ENCODE results near the gene SLC4A5. TPM values are rescaled to one million over a fixed set of nuclear protein-coding genes. Genes with fewer than 3 reads are reported as not detected.
A peak's percentile ranks its signal among the peaks of the same experiment; 100 is the strongest.

The SLC4A5 gene
- polyA plus RNA-seq, 1 of the 3 experiments (the other 2 are of a cell fraction): 0.25 TPM

GRCh38 chr2:74178211-74179062 lies 164.8 kb downstream of the SLC4A5 start, which contains the start of gene MOB1A (continued):
- no peak for TF ChIP-seq RXRA (IDR thresholded peaks at IDR 0.05; ENCODE audit: borderline replicate concordance, low read depth)
- no peak for TF ChIP-seq PBX3 (IDR thresholded peaks at IDR 0.05)
- TF ChIP-seq NRF1 (IDR thresholded peaks at IDR 0.05; ENCODE audit: low read depth, low read length): peak; percentile 64
- no peak for TF ChIP-seq FOSL2 (IDR thresholded peaks at IDR 0.05; ENCODE audit: borderline replicate concordance, low read depth)
- no peak for TF ChIP-seq RCOR1 (IDR thresholded peaks at IDR 0.05; ENCODE audit: low read length)
- TF ChIP-seq, protein P1, sequence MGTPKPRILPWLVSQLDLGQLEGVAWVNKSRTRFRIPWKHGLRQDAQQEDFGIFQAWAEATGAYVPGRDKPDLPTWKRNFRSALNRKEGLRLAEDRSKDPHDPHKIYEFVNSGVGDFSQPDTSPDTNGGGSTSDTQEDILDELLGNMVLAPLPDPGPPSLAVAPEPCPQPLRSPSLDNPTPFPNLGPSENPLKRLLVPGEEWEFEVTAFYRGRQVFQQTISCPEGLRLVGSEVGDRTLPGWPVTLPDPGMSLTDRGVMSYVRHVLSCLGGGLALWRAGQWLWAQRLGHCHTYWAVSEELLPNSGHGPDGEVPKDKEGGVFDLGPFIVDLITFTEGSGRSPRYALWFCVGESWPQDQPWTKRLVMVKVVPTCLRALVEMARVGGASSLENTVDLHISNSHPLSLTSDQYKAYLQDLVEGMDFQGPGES (IDR thresholded peaks at IDR 0.05; ENCODE audit: low read depth, low read length): no peak
- no peak; the same call in 1 of the 2 replicates for TF ChIP-seq YY1 (IDR thresholded peaks at IDR 0.05; ENCODE audit: low read depth)
- TF ChIP-seq, protein P2, sequence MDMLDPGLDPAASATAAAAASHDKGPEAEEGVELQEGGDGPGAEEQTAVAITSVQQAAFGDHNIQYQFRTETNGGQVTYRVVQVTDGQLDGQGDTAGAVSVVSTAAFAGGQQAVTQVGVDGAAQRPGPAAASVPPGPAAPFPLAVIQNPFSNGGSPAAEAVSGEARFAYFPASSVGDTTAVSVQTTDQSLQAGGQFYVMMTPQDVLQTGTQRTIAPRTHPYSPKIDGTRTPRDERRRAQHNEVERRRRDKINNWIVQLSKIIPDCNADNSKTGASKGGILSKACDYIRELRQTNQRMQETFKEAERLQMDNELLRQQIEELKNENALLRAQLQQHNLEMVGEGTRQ (IDR thresholded peaks at IDR 0.05; ENCODE audit: borderline replicate concordance, low read depth, low read length): no peak
- no peak for TF ChIP-seq MEF2A (IDR thresholded peaks at IDR 0.05; ENCODE audit: borderline replicate concordance, low read depth)
- TF ChIP-seq GABPA (IDR thresholded peaks at IDR 0.05; ENCODE audit: low read depth): no peak
- peak; percentile 87 for TF ChIP-seq ELF1 (IDR thresholded peaks at IDR 0.05)
- no peak for TF ChIP-seq TEAD4 (IDR thresholded peaks at IDR 0.05; ENCODE audit: borderline replicate concordance, insufficient read depth)
- TF ChIP-seq RFX5 (IDR thresholded peaks at IDR 0.05; ENCODE audit: low read length): no peak
- TF ChIP-seq MXI1 (IDR thresholded peaks at IDR 0.05; ENCODE audit: low read depth, low read length): peak; percentile 73
- peak; percentile 95; the same call in 1 of the 2 replicates for TF ChIP-seq POLR2AphosphoS5 (IDR thresholded peaks at IDR 0.05; ENCODE audit: low read depth, low read length)
- TF ChIP-seq USF1 (IDR thresholded peaks at IDR 0.05; ENCODE audit: borderline replicate concordance, low read depth): no peak
- TF ChIP-seq, protein P3, sequence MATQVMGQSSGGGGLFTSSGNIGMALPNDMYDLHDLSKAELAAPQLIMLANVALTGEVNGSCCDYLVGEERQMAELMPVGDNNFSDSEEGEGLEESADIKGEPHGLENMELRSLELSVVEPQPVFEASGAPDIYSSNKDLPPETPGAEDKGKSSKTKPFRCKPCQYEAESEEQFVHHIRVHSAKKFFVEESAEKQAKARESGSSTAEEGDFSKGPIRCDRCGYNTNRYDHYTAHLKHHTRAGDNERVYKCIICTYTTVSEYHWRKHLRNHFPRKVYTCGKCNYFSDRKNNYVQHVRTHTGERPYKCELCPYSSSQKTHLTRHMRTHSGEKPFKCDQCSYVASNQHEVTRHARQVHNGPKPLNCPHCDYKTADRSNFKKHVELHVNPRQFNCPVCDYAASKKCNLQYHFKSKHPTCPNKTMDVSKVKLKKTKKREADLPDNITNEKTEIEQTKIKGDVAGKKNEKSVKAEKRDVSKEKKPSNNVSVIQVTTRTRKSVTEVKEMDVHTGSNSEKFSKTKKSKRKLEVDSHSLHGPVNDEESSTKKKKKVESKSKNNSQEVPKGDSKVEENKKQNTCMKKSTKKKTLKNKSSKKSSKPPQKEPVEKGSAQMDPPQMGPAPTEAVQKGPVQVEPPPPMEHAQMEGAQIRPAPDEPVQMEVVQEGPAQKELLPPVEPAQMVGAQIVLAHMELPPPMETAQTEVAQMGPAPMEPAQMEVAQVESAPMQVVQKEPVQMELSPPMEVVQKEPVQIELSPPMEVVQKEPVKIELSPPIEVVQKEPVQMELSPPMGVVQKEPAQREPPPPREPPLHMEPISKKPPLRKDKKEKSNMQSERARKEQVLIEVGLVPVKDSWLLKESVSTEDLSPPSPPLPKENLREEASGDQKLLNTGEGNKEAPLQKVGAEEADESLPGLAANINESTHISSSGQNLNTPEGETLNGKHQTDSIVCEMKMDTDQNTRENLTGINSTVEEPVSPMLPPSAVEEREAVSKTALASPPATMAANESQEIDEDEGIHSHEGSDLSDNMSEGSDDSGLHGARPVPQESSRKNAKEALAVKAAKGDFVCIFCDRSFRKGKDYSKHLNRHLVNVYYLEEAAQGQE (IDR thresholded peaks at IDR 0.05; ENCODE audit: low read depth, low read length): no peak
- TF ChIP-seq RAD21 (IDR thresholded peaks at IDR 0.05; ENCODE audit: low read length): no peak
- TF ChIP-seq TCF12 (IDR thresholded peaks at IDR 0.05): no peak
- TF ChIP-seq JUND (IDR thresholded peaks at IDR 0.05): no peak
- TF ChIP-seq EZH2phosphoT487 (IDR thresholded peaks at IDR 0.05; ENCODE audit: borderline replicate concordance, low read depth): no peak
- no peak for TF ChIP-seq EP300 (IDR thresholded peaks at IDR 0.05; ENCODE audit: borderline replicate concordance in 1 of 2, low read depth in 1 of 2, low read length in 1 of 2)
